Esophagus mucosa (tissue), 1 donor: ENCODE data around the gene NELFA. TPM values are rescaled to one million over a fixed set of nuclear protein-coding genes. Genes with fewer than 3 reads are reported as not detected.
"Not testable (repeated sequence)": the region's sequence is repeated elsewhere in the genome, so short reads cannot be mapped to it uniquely, and the experiment has no call there.

Experiments
- ATAC-seq: fragments of 200-7000 bp; cut with Tn5 transposase; one replicate; pipeline ENCODE4 v1.9.1; 2020
- total RNA-seq: library from RNA; stranded (reverse); gene quantifications from one replicate; pipeline ENCODE4 v1.2.4, GENCODE V29; 2023
- donor health status: DM: yes; HTN: yes; CAD: no.

Gene NELFA
- total RNA-seq, 1 donor from 2014 or later = 25.8 TPM

DNA sequence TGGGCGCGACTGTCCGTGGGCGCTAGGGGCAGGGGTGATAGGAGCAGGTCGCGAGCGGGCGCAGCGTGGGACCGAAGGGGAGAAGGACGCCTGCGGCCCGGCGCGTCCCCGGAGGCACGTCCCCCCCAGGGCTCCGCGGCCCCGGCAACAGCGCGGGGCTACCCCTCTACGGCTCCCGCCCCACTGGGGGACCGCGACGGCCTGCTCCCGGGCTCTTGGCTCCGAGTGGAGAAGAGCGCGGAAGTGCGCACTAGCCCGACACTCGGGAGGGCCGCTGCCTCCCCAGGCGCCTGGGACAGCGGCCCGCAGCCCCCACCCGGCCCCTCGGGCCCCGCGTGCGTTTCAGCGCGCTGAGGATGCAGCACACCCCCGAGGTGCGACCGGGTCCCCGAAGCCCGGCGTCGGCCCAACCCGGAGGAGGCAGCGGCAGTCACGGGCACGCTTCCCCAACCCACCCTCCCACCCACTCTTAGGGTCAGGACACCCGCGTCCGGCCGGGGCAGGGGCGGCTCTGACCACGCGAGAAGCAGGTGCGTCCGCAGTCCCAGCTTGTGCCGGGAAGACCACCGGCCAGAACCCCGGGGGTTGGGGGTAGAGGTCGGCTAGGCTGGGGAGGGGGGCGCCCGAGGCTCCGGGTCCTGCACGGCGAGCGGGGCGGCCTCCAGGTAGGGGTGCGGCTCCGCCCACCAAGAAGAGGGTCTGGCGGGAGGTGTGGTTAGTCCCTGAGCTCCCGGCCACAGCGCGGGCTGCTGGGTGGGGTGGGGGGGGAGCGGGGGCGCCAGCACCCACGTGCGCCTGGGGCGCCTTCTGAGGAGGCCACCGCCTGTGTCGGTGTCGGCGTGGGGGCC, 31.8 kb upstream of the NELFA start:
- ATAC-seq = no peak

DNA sequence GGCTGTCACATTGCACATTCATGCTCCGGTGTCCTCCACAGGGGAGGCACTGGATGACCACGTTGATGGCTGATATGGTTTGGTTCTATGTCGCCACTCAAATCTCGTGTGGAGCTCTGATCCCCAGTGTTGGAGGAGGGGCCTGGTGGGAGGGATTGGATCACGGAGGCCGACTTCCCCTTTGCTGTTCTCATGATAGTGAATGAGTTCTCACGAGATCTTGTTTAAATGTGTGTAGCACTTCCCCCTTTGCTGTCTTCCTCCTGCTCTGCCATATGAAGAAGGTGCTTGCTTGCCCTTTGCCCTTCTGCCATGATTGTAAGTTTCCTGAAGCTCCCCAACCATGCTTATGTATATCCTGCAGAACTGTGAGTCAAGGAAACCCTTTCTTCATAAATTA, 28.1 kb upstream of the NELFA start:
- ATAC-seq = no peak

- ATAC-seq = no peak
These were observed 27.6 kb upstream of the NELFA start for GRCh38 chr4:2036327-2036726.

DNA sequence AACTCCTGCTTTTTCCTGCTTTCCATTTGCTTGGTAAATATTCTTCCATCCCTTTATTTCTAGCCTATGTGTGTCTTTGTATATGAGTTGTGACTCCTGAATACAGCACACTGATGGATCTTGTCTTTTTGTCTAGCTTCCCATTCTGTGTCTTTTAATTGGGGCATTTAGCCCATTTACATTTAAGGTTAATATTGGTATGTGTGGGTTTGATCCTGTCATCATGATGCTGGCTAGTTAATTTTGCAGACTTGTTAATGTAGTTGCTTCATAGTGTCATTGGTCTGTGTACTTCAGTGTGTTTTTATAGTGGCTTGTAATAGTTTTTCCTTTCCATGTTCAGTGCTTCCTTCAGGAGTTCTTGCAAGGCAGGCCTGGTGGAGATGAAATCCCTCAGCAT, 22.4 kb upstream of the NELFA start:
- not testable (repeated sequence) for ATAC-seq

- ATAC-seq = not testable (repeated sequence)
These were observed 18.3 kb upstream of the NELFA start for GRCh38 chr4:2027120-2027519.

GRCh38 chr4:2025817-2026216, 17.0 kb upstream of the NELFA start:
- ATAC-seq = no peak

DNA sequence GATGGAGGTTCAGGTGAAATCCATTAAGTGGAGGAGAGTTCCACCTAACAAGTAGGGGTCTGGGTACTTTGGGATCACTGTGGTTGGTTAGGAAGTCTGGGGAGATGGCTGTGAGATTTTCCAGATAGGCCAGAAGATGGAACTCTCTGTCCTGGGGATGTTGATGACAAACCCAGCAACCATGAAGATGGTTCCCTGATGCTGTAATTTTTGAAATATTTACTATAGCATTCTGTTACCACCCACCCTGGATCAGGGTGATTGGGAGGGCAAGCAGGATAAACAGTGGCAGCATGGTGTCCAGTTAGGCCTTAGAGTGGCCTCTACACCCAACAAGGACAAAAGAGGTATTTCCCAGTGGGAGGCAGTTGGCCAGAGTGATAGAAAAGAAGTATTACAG, 15.9 kb upstream of the NELFA start:
- ATAC-seq = no peak

- ATAC-seq = not testable (repeated sequence)
These were observed 12.7 kb upstream of the NELFA start for GRCh38 chr4:2021358-2022018.

DNA sequence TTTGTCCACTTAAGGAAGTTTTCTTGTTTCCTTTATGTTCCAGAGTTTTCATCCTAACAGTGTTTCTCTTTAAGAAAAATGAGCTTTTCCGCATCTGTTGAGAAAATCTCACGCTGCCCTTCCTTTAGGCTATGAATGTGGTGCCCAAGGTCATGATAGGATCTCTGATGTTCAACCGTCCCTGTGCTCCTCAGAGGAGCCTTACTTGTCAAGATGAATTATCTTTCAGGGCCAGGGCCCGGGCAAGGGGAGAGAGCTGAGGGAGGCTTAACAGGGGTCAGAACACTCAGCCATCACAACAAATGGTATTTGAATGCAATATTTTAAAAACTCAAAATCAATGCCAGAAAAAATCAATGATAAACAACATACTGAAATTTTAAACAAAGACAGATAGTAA, 6.2 kb upstream of the NELFA start:
- no peak for ATAC-seq

DNA sequence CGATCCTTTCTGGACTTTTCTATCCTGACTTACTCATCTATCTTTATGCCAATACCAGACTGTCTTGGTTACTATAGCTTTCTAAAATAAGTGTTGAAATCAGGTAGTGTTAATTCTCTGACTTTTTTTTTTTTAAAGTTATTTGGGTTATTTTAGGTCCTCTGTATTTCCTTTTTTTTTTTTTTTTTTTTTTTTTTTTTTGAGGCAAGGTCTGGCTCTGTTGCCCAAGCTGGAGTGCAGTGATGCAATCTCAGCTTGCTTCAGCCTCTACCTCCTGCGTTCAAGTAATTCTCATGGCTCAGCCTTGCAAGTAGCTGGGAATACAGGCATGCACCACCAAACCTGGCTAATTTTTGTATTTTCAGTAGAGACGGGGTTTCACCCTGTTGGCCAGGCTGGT, 2.8 kb upstream of the NELFA start:
- no peak for ATAC-seq

DNA sequence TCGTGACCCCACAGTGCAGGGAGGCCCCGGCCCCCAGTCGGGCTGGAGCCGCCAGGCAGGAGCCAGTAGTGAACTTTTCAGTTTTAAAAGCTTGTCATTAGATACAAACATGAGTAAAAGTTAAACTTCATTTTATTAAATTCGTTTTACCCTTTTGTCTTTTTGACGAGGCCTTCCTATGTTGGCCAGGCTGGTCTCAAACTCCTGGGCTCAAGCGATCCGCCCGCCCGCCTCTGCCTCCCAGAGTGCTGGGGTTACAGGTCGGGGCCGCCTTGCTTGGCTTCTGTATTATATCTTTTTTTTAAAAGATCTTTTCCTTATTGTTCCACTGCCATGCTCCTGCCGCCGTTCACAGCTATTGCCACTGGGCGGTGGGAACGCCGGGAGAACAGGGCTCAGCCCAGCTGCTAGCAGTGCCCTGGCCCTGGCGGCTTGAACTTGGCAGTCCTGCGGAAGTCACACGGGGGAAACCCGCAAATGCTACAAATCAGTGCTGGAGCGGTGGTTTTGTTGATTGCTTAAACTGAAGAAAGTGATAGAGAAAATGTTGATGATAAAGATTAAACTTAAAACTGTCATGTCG, 968 bp upstream of the NELFA start:
- peak; percentile 54 for ATAC-seq

DNA sequence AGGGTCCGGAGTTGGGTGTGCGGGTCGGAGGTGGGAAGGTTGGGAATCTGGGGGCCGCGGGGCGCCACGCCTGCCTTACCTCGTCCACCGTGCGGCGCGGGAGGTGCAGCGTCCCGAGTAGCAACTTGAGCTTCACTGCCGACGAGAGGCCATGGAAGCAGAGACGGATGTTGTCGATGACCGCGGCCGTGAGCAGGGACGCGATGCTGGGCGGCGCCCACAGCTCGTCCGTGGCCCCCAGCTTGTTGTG, 178 bp downstream of the NELFA start:
- peak; percentile 7 for ATAC-seq

DNA sequence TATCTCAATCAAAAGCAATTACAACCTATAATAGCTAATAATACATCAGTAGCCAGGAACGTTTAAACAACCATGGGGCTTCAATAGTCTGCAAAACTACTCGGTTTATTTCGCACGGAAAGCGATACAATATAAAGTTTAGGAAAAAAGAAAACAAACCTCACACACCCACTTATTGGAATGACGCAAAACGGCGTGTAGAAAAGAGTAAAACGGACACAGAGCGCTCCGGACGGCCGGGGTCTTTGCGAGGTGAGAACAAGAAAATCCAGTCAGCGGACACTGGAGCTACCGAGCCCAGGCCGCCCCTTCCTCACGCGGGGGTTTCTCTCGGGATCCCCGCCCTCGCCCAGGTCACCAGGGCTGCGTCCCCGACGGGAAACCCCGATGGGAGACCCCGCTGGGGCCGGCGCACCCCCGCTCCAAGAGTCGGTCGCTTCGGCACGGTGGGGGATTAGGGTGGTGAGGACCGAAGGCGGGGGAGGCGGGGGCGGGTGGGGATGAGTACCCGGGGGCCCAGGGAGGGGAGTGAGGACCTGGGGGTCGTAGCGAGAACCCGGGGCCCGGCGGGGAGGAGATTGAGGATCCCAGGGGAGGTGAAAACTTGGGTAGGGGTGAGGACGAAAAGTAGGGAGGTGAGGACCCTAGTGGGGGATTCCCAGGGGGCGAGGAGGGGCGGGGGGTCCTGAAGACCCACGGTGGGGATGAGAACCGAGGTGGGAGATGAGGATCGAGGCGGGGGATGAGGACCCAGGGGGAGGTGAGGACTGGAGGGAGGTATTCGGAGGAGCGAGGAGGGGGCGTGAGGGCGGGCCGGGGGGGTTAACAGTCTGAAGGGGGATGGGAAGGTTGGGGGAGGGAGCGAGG, 737 bp downstream of the NELFA start:
- no peak for ATAC-seq

- no peak for ATAC-seq
These were observed 1.7 kb downstream of the NELFA start for GRCh38 chr4:2006956-2007653.

DNA sequence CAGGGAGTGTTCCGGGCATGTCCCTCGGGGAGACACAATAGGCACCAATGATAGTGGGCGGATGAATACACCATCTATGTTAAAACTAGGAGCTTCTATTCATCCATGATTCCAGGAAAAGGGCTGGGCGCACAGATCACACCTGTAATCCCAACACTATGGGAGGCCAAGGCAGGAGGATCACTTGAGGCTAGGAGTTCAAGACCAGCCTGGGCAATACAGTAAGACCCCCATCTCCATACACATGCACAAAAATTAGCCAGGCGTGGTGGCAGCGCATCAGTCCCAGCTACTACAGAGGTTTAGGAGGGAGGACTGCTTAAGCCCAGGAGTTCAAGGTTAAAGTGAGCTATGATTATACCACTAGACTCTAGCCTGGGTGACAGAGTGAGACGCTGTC, 2.4 kb downstream of the NELFA start:
- no peak for ATAC-seq

GRCh38 chr4:2003361-2003760, 5.4 kb downstream of the NELFA start:
- not testable (repeated sequence) for ATAC-seq

DNA sequence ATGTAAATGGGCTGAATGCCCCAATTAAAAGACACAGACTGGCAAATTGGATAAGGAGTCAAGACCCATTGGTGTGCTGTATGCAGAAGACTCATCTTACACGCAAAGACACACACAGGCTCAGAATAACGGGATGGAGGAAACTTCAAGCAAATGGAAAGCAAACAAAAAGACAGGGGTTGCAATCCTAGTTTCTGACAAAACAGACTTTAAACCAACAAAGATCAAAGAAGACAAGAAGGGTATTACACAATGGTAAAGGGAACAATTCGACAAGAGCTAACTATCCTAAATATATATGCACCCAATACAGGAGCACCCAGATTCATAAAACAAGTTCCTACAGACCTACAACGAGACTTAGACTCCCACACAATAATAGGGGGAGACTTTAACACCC, 9.5 kb downstream of the NELFA start:
- ATAC-seq = not testable (repeated sequence)

DNA sequence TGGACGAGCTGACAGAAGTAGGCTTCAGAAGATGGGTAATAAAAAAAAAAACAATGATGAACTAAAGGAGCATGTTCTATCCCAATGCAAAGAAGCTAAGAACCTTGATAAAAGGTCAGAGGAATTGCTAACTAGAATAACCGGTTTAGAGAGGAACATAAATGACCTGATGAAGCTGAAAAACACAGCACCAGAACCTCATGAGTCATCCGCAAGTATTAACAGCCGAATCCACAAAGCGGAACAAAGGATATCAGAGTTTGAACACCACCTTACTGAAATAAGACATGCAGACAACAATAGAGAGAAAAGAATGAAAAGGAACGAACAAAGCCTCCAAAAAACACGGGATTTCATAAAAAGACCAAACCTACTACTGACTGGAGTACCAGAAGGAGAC, 10.5 kb downstream of the NELFA start:
- ATAC-seq = peak; percentile 87

- ATAC-seq = no peak
These were observed 11.1 kb downstream of the NELFA start for GRCh38 chr4:1997712-1998111.

GRCh38 chr4:1996866-1997611, 11.7 kb downstream of the NELFA start:
- peak; percentile 52 for ATAC-seq

DNA sequence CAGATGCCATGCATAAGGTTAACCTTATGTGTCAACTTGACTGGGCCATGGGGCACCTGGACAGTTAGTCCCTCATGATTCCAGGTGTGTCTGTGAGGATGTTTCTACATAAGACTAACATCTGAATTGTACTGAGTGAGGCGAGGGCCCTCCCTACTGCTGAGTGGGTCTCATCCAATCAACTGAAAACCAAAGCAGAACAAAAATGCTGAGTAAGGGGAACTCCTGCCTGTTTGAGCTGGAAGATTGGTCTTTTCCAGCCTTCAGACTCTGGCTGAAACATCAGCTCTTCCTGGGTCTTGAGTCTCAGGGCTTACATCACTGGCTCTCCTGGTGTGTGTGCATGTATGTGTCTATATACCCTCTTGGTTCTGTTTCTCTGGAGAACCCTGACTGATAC, 13.8 kb downstream of the NELFA start:
- ATAC-seq = no peak
